Fibroblast of lung (primary cell): Measurements from ENCODE around the gene LRRC47. TPM values are rescaled to one million over a fixed set of nuclear protein-coding genes. Genes with fewer than 3 reads are reported as not detected.

ENCODE experiments used
- DNase-seq, 2 donors: peaks; one replicate each; pipeline versions ENCODE4 v3.0.0 to v3.0.0-alpha.2; 2010; ENCODE audit warnings: low read depth in 2 of 2
- H2AFZ ChIP-seq: 2 replicates; pipeline ENCODE4 v1.5.1; 2012; ENCODE audit warnings: low read length, control low read depth, inconsistent platforms
- H3K27ac ChIP-seq: 2 replicates; pipeline ENCODE4 v1.5.1; 2011; ENCODE audit warnings: low read length, control low read depth; ENCODE audit not compliant: insufficient read depth
- H3K27me3 ChIP-seq: 2 replicates; pipeline ENCODE4 v1.5.1; 2011; ENCODE audit warnings: mild to moderate bottlenecking, low read length; ENCODE audit not compliant: control insufficient read depth, insufficient read depth
- H3K36me3 ChIP-seq: 2 replicates; pipeline ENCODE4 v1.5.1; 2011; ENCODE audit warnings: low read length; ENCODE audit not compliant: control insufficient read depth, insufficient read depth
- H3K4me1 ChIP-seq: 2 replicates; pipeline ENCODE4 v1.5.1; 2011; ENCODE audit warnings: low read length; ENCODE audit not compliant: control insufficient read depth, insufficient read depth; ENCODE audit errors: extremely low read depth
- H3K4me2 ChIP-seq: 2 replicates; pipeline ENCODE4 v1.5.1; 2011; ENCODE audit warnings: low read length, control low read depth; ENCODE audit not compliant: insufficient read depth; ENCODE audit errors: extremely low read depth
- H3K4me3 ChIP-seq, 4 experiments: fragments of 200-600 bp in 1 of 4; sonication (generic) in 1 of 4; replicated peaks in 1 of 4; 2 replicates each; pipeline ENCODE4 v1.5.1; 2011 to 2016; ENCODE audit warnings: low read length in 4 of 4, low read depth in 3 of 4, mild to moderate bottlenecking in 3 of 4, control low read depth in 2 of 4, inconsistent platforms in 1 of 4, mixed read lengths in 1 of 4; ENCODE audit not compliant: insufficient read depth in 1 of 4; ENCODE audit errors: control extremely low read depth in 1 of 4
- H3K79me2 ChIP-seq: 2 replicates; pipeline ENCODE4 v1.5.1; 2012; ENCODE audit warnings: mild to moderate bottlenecking, low read length, inconsistent platforms; ENCODE audit not compliant: control insufficient read depth, insufficient read depth
- H3K9ac ChIP-seq: 2 replicates; pipeline ENCODE4 v1.5.1; 2011; ENCODE audit warnings: mild to moderate bottlenecking, low read length, control low read depth; ENCODE audit not compliant: insufficient read depth
- H3K9me3 ChIP-seq: 2 replicates; pipeline ENCODE4 v1.5.1; 2012; ENCODE audit warnings: low read depth, low read length; ENCODE audit not compliant: control insufficient read depth, insufficient read depth
- H4K20me1 ChIP-seq: 2 replicates; pipeline ENCODE4 v1.5.1; 2011; ENCODE audit warnings: low read length; ENCODE audit not compliant: control insufficient read depth, insufficient read depth; ENCODE audit errors: extremely low read depth
- CTCF ChIP-seq, 2 donors: IDR thresholded peaks in 1 of 2; conservative IDR thresholded peaks in 1 of 2; 1 replicate in 1 of 2; 2 replicates in 1 of 2; pipeline ENCODE4 v1.5.1; 2011 to 2012; ENCODE audit warnings: low read length in 2 of 2, control low read depth in 1 of 2, inconsistent platforms in 1 of 2, low read depth in 1 of 2, mild to moderate bottlenecking in 1 of 2
- EZH2 ChIP-seq: IDR thresholded peaks from 2 replicates; pipeline ENCODE4 v1.5.1; 2012; ENCODE audit warnings: low read length, control low read depth, mild to moderate bottlenecking; ENCODE audit errors: missing control alignments
- polyA plus RNA-seq, 2 donors: library from polyadenylated mRNA; depleted of rRNA in 1 of 2; stranded (reverse) in 1 of 2; unstranded in 1 of 2; fragments of >200 nt; gene quantifications; 2 replicates each; pipeline ENCODE4 v1.2.1, GENCODE V29; 2011 to 2012; ENCODE audit warnings: missing spikeins in 1 of 2
- total RNA-seq: library from RNA; depleted of rRNA; stranded (reverse); fragments of >200 nt; gene quantifications from 2 replicates; pipeline ENCODE4 v1.2.1, GENCODE V29; 2014

The LRRC47 gene
- total and polyA plus RNA-seq, 2 donors (not counting 1 experiment from before 2014, with no cell fraction given): 25.1 to 28.8 TPM

GRCh38 chr1:3734602-3735001 is 61.7 kb downstream of the LRRC47 start:
- Histone ChIP-seq H3K4me2 (no peak overlapping the region), H3K27me3 (no peaks in the 10 kb centered on the region), H3K4me3 (no peak overlapping the region), H3K79me2 (no peaks in the 10 kb centered on the region), H3K27ac (no peak overlapping the region), H4K20me1 (no peaks in the 10 kb centered on the region), H3K9me3 (no peaks in the 10 kb centered on the region), H3K4me1 (no peaks in the 10 kb centered on the region), H2AFZ (no peak overlapping the region), H3K9ac (no peak overlapping the region), H3K36me3 (peaks cover 6% of the 10 kb centered on the region)
- no peak for TF ChIP-seq EZH2
- no peak for TF ChIP-seq CTCF (conservative IDR thresholded peaks at IDR 0.05 in 1 of 2, IDR thresholded peaks at IDR 0.05 in 1 of 2; ENCODE audit: low read depth in 1 of 2, low read length in 2 of 2)
- DNase-seq: no peak

- Histone ChIP-seq H4K20me1 (no peaks in the 10 kb centered on the region), H3K9ac (no peak overlapping the region), H3K27ac (no peak overlapping the region), H3K4me2 (no peak overlapping the region), H3K36me3 (peaks cover 6% of the 10 kb centered on the region), H3K4me3 (no peak overlapping the region), H2AFZ (no peak overlapping the region), H3K4me1 (no peaks in the 10 kb centered on the region), H3K79me2 (no peaks in the 10 kb centered on the region), H3K9me3 (no peaks in the 10 kb centered on the region), H3K27me3 (no peaks in the 10 kb centered on the region)
- TF ChIP-seq EZH2: no peak
- TF ChIP-seq CTCF (conservative IDR thresholded peaks at IDR 0.05 in 1 of 2, IDR thresholded peaks at IDR 0.05 in 1 of 2; ENCODE audit: low read depth in 1 of 2, low read length in 2 of 2): no peak
- no peak for DNase-seq
Measured at GRCh38 chr1:3733883-3734589, 62.3 kb downstream of the LRRC47 start.

- Histone ChIP-seq H3K4me3 (no peak overlapping the region), H3K27me3 (no peaks in the 10 kb centered on the region), H3K79me2 (no peaks in the 10 kb centered on the region), H3K4me1 (no peaks in the 10 kb centered on the region), H4K20me1 (no peaks in the 10 kb centered on the region), H3K9me3 (no peaks in the 10 kb centered on the region), H3K36me3 (peaks cover 4% of the 10 kb centered on the region), H3K4me2 (no peak overlapping the region), H2AFZ (peak overlapping the region; percentile 4), H3K27ac (no peak overlapping the region), H3K9ac (no peak overlapping the region)
- no peak for DNase-seq
- TF ChIP-seq EZH2 (no peak), CTCF (conservative IDR thresholded peaks at IDR 0.05 in 1 of 2, IDR thresholded peaks at IDR 0.05 in 1 of 2; ENCODE audit: low read depth in 1 of 2, low read length in 2 of 2) (no peak)
Measured at GRCh38 chr1:3733094-3733882, 63.0 kb downstream of the LRRC47 start.
